A673 (cell line): Measurements from ENCODE around the gene ACIN1. TPM values are rescaled to one million over a fixed set of nuclear protein-coding genes. Genes with fewer than 3 reads are reported as not detected.

ENCODE experiments used
- BruUV-seq: library from RNA; stranded (reverse); fragments of 400-500 nt; replicated peaks from 2 replicates; lab custom pipeline; 2021; lab: Mats Ljungman, UMichigan
- CTCF ChIA-PET: fragments of 300-600 bp; sonication (Branson Sonifier 250); formaldehyde crosslinking; loops from one replicate; lab custom pipeline; 2022; ENCODE audit warnings: antibody characterized with exemption; lab: Charles Lee
- POLR2A ChIA-PET: fragments of 300-600 bp; sonication (Branson Sonifier 250); formaldehyde crosslinking; loops from one replicate; lab custom pipeline; 2022; ENCODE audit warnings: antibody characterized with exemption; ENCODE audit not compliant: low non-redundant PET; lab: Charles Lee
- DNase-seq: peaks from one replicate; pipeline ENCODE4 v3.0.0-alpha.2; 2015; ENCODE audit warnings: low spot score
- H3K27ac ChIP-seq: fragments of 200-600 bp; sonication (generic); 2 replicates; pipeline ENCODE4 v1.5.1; 2016; ENCODE audit warnings: mixed run types, low read depth, mild to moderate bottlenecking, mixed read lengths, antibody characterized with exemption, low read length; ENCODE audit not compliant: poor library complexity, severe bottlenecking
- H3K27me3 ChIP-seq: fragments of 200-600 bp; sonication (generic); replicated peaks from 2 replicates; pipeline ENCODE4 v1.6.1; 2017; ENCODE audit warnings: mixed run types, low read depth, mild to moderate bottlenecking, mixed read lengths, antibody characterized with exemption, low read length; ENCODE audit not compliant: insufficient read depth, poor library complexity
- H3K36me3 ChIP-seq: fragments of 200-600 bp; sonication (generic); 2 replicates; pipeline ENCODE4 v1.6.1; 2016; ENCODE audit warnings: mixed run types, mild to moderate bottlenecking, mixed read lengths, antibody characterized with exemption, low read length; ENCODE audit not compliant: insufficient read depth, poor library complexity, severe bottlenecking
- H3K4me1 ChIP-seq: fragments of 200-600 bp; sonication (generic); 2 replicates; pipeline ENCODE4 v1.6.1; 2017; ENCODE audit warnings: mixed run types, mild to moderate bottlenecking, mixed read lengths, antibody characterized with exemption, low read length; ENCODE audit not compliant: insufficient read depth, poor library complexity, severe bottlenecking
- H3K4me3 ChIP-seq: fragments of 200-600 bp; sonication (generic); 2 replicates; pipeline ENCODE4 v1.5.1; 2016; ENCODE audit warnings: low read depth, mixed run types, mild to moderate bottlenecking, mixed read lengths, low read length; ENCODE audit not compliant: poor library complexity, severe bottlenecking
- H3K9me3 ChIP-seq: fragments of 200-600 bp; sonication (generic); 2 replicates; pipeline ENCODE4 v1.6.1; 2016; ENCODE audit warnings: mixed run types, low read depth, mild to moderate bottlenecking, mixed read lengths, antibody characterized with exemption, low read length; ENCODE audit not compliant: poor library complexity, severe bottlenecking
- CTCF ChIP-seq: fragments of 300-800, 200-600 bp; sonication (generic); conservative IDR thresholded peaks from 2 replicates; pipeline ENCODE4 v1.5.1; 2017; ENCODE audit warnings: low read depth, mild to moderate bottlenecking, antibody characterized with exemption, low read length, moderate library complexity, mixed read lengths
- EZH2 ChIP-seq: fragments of 200-600 bp; sonication (generic); IDR thresholded peaks from 2 replicates; pipeline ENCODE4 v1.6.1; 2017; ENCODE audit warnings: borderline replicate concordance, low read depth, mild to moderate bottlenecking, mixed read lengths, antibody characterized with exemption, low read length; ENCODE audit not compliant: poor library complexity, severe bottlenecking
- intact Hi-C: fragments of 100-400 bp; cut with micrococcal nuclease; formaldehyde crosslinking; loops from one replicate; pipeline ENCODE4 v1.10.0; 2022; ENCODE audit not compliant: unreplicated experiment
- total RNA-seq: library from RNA; stranded (reverse); gene quantifications from 2 replicates; pipeline ENCODE4 v1.2.3, GENCODE V29; 2021

The ACIN1 gene
- total RNA-seq, 1 experiment from 2014 or later: 339 TPM

GRCh38 chr14:23056956-23057756 lies 37.8 kb downstream of the ACIN1 start, which contains the start of gene CDH24:
CDH24 (minus strand) TSS chr14:23057520; CDS start chr14:23055733, 1,787 bp downstream.
- TF ChIP-seq CTCF: no peak
- TF ChIP-seq EZH2: no peak
- intact Hi-C loops: loop anchor here (5.0 to 10.0 kb wide), 2 partner anchors 502 to 670 kb away; no protein-coding TSS in a partner anchor
- Histone ChIP-seq H3K27me3 (no peaks in the 10 kb centered on the region), H3K4me1 (peaks cover 23% of the 10 kb centered on the region), H3K27ac (peak within 1 kb of the TSS; percentile 84), H3K9me3 (no peaks in the 10 kb centered on the region), H3K4me3 (peak within 1 kb of the TSS; percentile 76), H3K36me3 (peaks cover 48% of the 10 kb centered on the region)
- BruUV-seq: no TSS peak
- peak; percentile 91 for DNase-seq
- POLR2A ChIA-PET: no interaction called here
- CTCF ChIA-PET: interaction anchor here (0.6 to 10.7 kb wide), 19 partner anchors 10 to 169 kb away, joined by 3 to 134 read pairs (median 5); partner anchors contain the start of genes AJUBA and PRMT5

GRCh38 chr14:23056145-23056955 lies 38.6 kb downstream of the ACIN1 start:
- no peaks in the 10 kb centered on the region for H3K9me3 ChIP-seq
- ChIA-PET POLR2A (no interaction called here), CTCF (interaction anchor here (0.7 to 10.7 kb wide), 7 partner anchors 13 to 84 kb away, joined by 3 to 134 read pairs (median 4); no protein-coding TSS in a partner anchor)
- peaks cover 48% of the 10 kb centered on the region for H3K36me3 ChIP-seq
- peaks cover 19% of the 10 kb centered on the region for H3K4me1 ChIP-seq
- DNase-seq: peak; percentile 89
- TF ChIP-seq CTCF (peak; percentile 94), EZH2 (no peak)
- H3K4me3 ChIP-seq: peak overlapping the region; percentile 76
- no TSS peak for BruUV-seq
- H3K27ac ChIP-seq: peak overlapping the region; percentile 84
- intact Hi-C loops: loop anchor here (5.0 to 10.0 kb wide), 2 partner anchors 502 to 669 kb away; no protein-coding TSS in a partner anchor
- no peaks in the 10 kb centered on the region for H3K27me3 ChIP-seq

GRCh38 chr14:23055621-23056144 lies 39.3 kb downstream of the ACIN1 start:
- ChIA-PET CTCF (interaction anchor here (0.6 to 10.7 kb wide), 3 partner anchors 61 to 195 kb away, joined by 4 to 134 read pairs (median 6); no protein-coding TSS in a partner anchor), POLR2A (no interaction called here)
- no TSS peak for BruUV-seq
- Histone ChIP-seq H3K4me3 (peak overlapping the region; percentile 76), H3K9me3 (no peaks in the 10 kb centered on the region), H3K27me3 (no peaks in the 10 kb centered on the region), H3K4me1 (peaks cover 19% of the 10 kb centered on the region), H3K27ac (no peak overlapping the region), H3K36me3 (peaks cover 42% of the 10 kb centered on the region)
- TF ChIP-seq EZH2: no peak
- TF ChIP-seq CTCF: no peak
- no peak for DNase-seq
- intact Hi-C loops: loop anchor here (5.0 to 10.0 kb wide), 2 partner anchors 501 to 668 kb away; no protein-coding TSS in a partner anchor
